Measurements from ENCODE around the gene ZNF433.

GRCh38 chr19:11970174-11970573, 65.3 kb downstream of the ZNF433 start:
- TF ChIP-seq CTCF (conservative IDR thresholded peaks at IDR 0.05; ENCODE audit: low read length) (no peak), EZH2phosphoT487 (IDR thresholded peaks at IDR 0.05; ENCODE audit: borderline replicate concordance, low read depth, low read length) (no peak)
